H1 (cell line): ENCODE data around the gene TYRO3. TPM values are rescaled to one million over a fixed set of nuclear protein-coding genes. Genes with fewer than 3 reads are reported as not detected.

Experiments
- CTCF ChIA-PET: fragments of 300-600 bp; sonication (Branson Sonifier 250); formaldehyde crosslinking; loops from one replicate; lab custom pipeline; 2021; ENCODE audit not compliant: partially characterized antibody; lab: Charles Lee
- POLR2A ChIA-PET: fragments of 300-600 bp; sonication (Branson Sonifier 250); formaldehyde crosslinking; loops from one replicate; lab custom pipeline; 2021; ENCODE audit warnings: inconsistent platforms; ENCODE audit not compliant: partially characterized antibody; lab: Charles Lee
- DNase-seq, 2 experiments: peaks; one replicate each; pipeline versions ENCODE4 v3.0.0 to v3.0.0-alpha.2; 2010 to 2022; ENCODE audit warnings: low spot score in 2 of 2, low read depth in 1 of 2, mixed read lengths in 1 of 2
- FAIRE-seq: peaks from 2 replicates; lab custom pipeline; 2011; peaks lifted over from hg19 to GRCh38; lab: Jason Lieb, UNC
- H2AFZ ChIP-seq: 2 replicates; pipeline ENCODE4 v1.8.1; 2012; ENCODE audit warnings: low read length, inconsistent platforms
- H2AK5ac ChIP-seq: 2 replicates; pipeline ENCODE4 v1.6.1; 2013; ENCODE audit warnings: low read depth, low read length
- H2BK120ac ChIP-seq: replicated peaks from 2 replicates; pipeline ENCODE3; 2013; ENCODE audit warnings: low read depth, low read length, inconsistent platforms
- H2BK12ac ChIP-seq: 2 replicates; pipeline ENCODE4 v1.6.1; 2013; ENCODE audit warnings: low read depth, low read length
- H2BK15ac ChIP-seq: 2 replicates; pipeline ENCODE4 v1.6.1; 2013; ENCODE audit warnings: low read length
- H2BK20ac ChIP-seq: 2 replicates; pipeline ENCODE4 v1.6.1; 2013; ENCODE audit warnings: low read length
- H2BK5ac ChIP-seq: 2 replicates; pipeline ENCODE4 v1.6.1; 2013; ENCODE audit warnings: low read depth, low read length
- H3K14ac ChIP-seq: 2 replicates; pipeline ENCODE4 v1.6.1; 2013; ENCODE audit warnings: inconsistent platforms; ENCODE audit not compliant: insufficient read length
- H3K18ac ChIP-seq: 2 replicates; pipeline ENCODE4 v1.6.1; 2013; ENCODE audit warnings: low read length; ENCODE audit errors: extremely low read depth
- H3K23ac ChIP-seq: 2 replicates; pipeline ENCODE4 v1.6.1; 2013; ENCODE audit warnings: inconsistent platforms; ENCODE audit not compliant: insufficient read length
- H3K23me2 ChIP-seq: 2 replicates; pipeline ENCODE4 v1.6.1; 2013; ENCODE audit warnings: low read depth, low read length
- H3K27ac ChIP-seq: 2 replicates; pipeline ENCODE4 v1.6.1; 2011; ENCODE audit warnings: low read depth, low read length, inconsistent platforms
- H3K27me3 ChIP-seq, 4 experiments: replicated peaks in 1 of 4; 1 replicate in 1 of 4; 2 replicates in 3 of 4; pipeline versions ENCODE4 v1.6.1 to v1.8.1; 2011 to 2013; ENCODE audit warnings: low read length in 3 of 4, mild to moderate bottlenecking in 3 of 4, inconsistent platforms in 2 of 4, mixed read lengths in 2 of 4, moderate library complexity in 1 of 4; ENCODE audit not compliant: control insufficient read depth in 3 of 4, insufficient read depth in 3 of 4; ENCODE audit errors: extremely low read depth in 1 of 4
- H3K36me3 ChIP-seq, 4 experiments: 2 replicates each; pipeline versions ENCODE4 v1.6.1 to v1.8.1; 2011 to 2013; ENCODE audit warnings: mild to moderate bottlenecking in 4 of 4, low read length in 3 of 4, moderate library complexity in 2 of 4, control low read depth in 1 of 4, inconsistent platforms in 1 of 4; ENCODE audit not compliant: insufficient read depth in 4 of 4, control insufficient read depth in 2 of 4
- H3K4ac ChIP-seq: replicated peaks from 2 replicates; pipeline ENCODE3; 2013; ENCODE audit warnings: low read length, low read depth, mixed read lengths, inconsistent platforms; ENCODE audit not compliant: insufficient read length
- H3K4me1 ChIP-seq, 4 experiments: replicated peaks in 1 of 4; 1 replicate in 1 of 4; 2 replicates in 3 of 4; pipeline versions ENCODE4 v1.6.1 to v1.8.1; 2011 to 2013; ENCODE audit warnings: low read length in 3 of 4, inconsistent platforms in 2 of 4, mixed read lengths in 1 of 4; ENCODE audit not compliant: insufficient read depth in 4 of 4, control insufficient read depth in 3 of 4
- H3K4me2 ChIP-seq, 2 experiments: 2 replicates each; pipeline versions ENCODE4 v1.6.1 to v1.8.1; 2011 to 2013; ENCODE audit warnings: low read depth in 2 of 2, low read length in 2 of 2, control low read depth in 1 of 2, inconsistent platforms in 1 of 2, mild to moderate bottlenecking in 1 of 2; ENCODE audit not compliant: insufficient read depth in 1 of 2
- H3K4me3 ChIP-seq, 4 experiments: fragments of 200-600, 300-600 bp in 1 of 4; sonication (generic), shearing (Covaris generic), sonication (Bioruptor Twin) in 1 of 4; 2 replicates each; pipeline versions ENCODE4 v1.5.1 to v1.8.1; 2011 to 2016; ENCODE audit warnings: low read length in 4 of 4, low read depth in 3 of 4, control low read depth in 2 of 4, inconsistent platforms in 2 of 4, mild to moderate bottlenecking in 2 of 4, mixed read lengths in 1 of 4, moderate library complexity in 1 of 4; ENCODE audit not compliant: insufficient read depth in 2 of 4; ENCODE audit errors: extremely low read depth in 1 of 4
- H3K56ac ChIP-seq: replicated peaks from 2 replicates; pipeline ENCODE3; 2013; ENCODE audit warnings: low read depth, mild to moderate bottlenecking, mixed read lengths, low read length, inconsistent platforms; ENCODE audit not compliant: insufficient read length
- H3K79me1 ChIP-seq: 2 replicates; pipeline ENCODE4 v1.6.1; 2013; ENCODE audit warnings: low read depth, low read length, control low read depth
- H3K79me2 ChIP-seq, 2 experiments: 2 replicates each; pipeline versions ENCODE4 v1.6.1 to v1.8.1; 2012 to 2013; ENCODE audit warnings: low read length in 2 of 2, mild to moderate bottlenecking in 2 of 2, inconsistent platforms in 1 of 2; ENCODE audit not compliant: insufficient read depth in 2 of 2, control insufficient read depth in 1 of 2
- H3K9ac ChIP-seq, 4 experiments: replicated peaks in 1 of 4; 1 replicate in 1 of 4; 2 replicates in 3 of 4; pipeline versions ENCODE4 v1.6.1 to v1.8.1; 2011 to 2013; ENCODE audit warnings: low read depth in 3 of 4, low read length in 3 of 4, control low read depth in 2 of 4, mild to moderate bottlenecking in 2 of 4, moderate library complexity in 2 of 4, inconsistent platforms in 1 of 4; ENCODE audit errors: extremely low read depth in 1 of 4
- H3K9me3 ChIP-seq, 2 experiments: 2 replicates each; pipeline versions ENCODE4 v1.6.1 to v1.8.1; 2012 to 2013; ENCODE audit warnings: mild to moderate bottlenecking in 2 of 2, moderate library complexity in 2 of 2, control low read depth in 1 of 2, inconsistent platforms in 1 of 2, low read depth in 1 of 2, low read length in 1 of 2, mixed read lengths in 1 of 2; ENCODE audit not compliant: insufficient read depth in 2 of 2
- H4K20me1 ChIP-seq, 2 experiments: replicated peaks in 1 of 2; 2 replicates each; pipeline versions ENCODE3 to v1.8.1; 2011 to 2013; ENCODE audit warnings: inconsistent platforms in 2 of 2, low read length in 2 of 2, mild to moderate bottlenecking in 1 of 2; ENCODE audit not compliant: insufficient read depth in 2 of 2, control insufficient read depth in 1 of 2
- H4K5ac ChIP-seq: 2 replicates; pipeline ENCODE4 v1.6.1; 2013; ENCODE audit warnings: low read length, low read depth, mixed read lengths, inconsistent platforms; ENCODE audit not compliant: insufficient read length
- H4K8ac ChIP-seq: 2 replicates; pipeline ENCODE4 v1.8.0; 2013; ENCODE audit warnings: mild to moderate bottlenecking, moderate library complexity, low read length, inconsistent platforms; ENCODE audit not compliant: insufficient read depth; ENCODE audit errors: extremely low read depth
- H4K91ac ChIP-seq: replicated peaks from 2 replicates; pipeline ENCODE3; 2013; ENCODE audit warnings: low read length, mixed read lengths, inconsistent platforms; ENCODE audit not compliant: insufficient read length
- E2F6 ChIP-seq: IDR thresholded peaks from 2 replicates; pipeline ENCODE4 v1.6.1; 2012; ENCODE audit warnings: inconsistent platforms
- WGBS, 2 experiments: shearing (Covaris generic) in 1 of 2; methylation state at CpG; one replicate each; pipeline versions ENCODE4 v1.1.6 to v1.1.7; 2013 to 2015; ENCODE audit warnings: low lambda C conversion rate in 2 of 2, mixed read lengths in 2 of 2, inconsistent platforms in 1 of 2, low coverage in 1 of 2, missing lambda C conversion rate in 1 of 2; ENCODE audit not compliant: insufficient replicate concordance in 2 of 2, insufficient coverage in 1 of 2, insufficient read length in 1 of 2; ENCODE audit errors: extremely low coverage in 1 of 2, missing lambda C conversion rate in 1 of 2; 5-methylcytosine and 5-hydroxymethylcytosine counted together
- polyA plus RNA-seq, 7 experiments: library from polyadenylated mRNA; depleted of rRNA in 3 of 7; stranded (reverse) in 5 of 7; unstranded in 2 of 7; fragments of >200 nt in 5 of 7; fragments of 200-250 nt in 2 of 7; gene quantifications; 1 replicate in 5 of 7; 2 replicates in 1 of 7; 4 replicates in 1 of 7; pipeline versions ENCODE4 v1.2.1 to v1.2.3, GENCODE V29; 2011 to 2013; ENCODE audit warnings: missing spikeins in 2 of 7, mixed read lengths in 2 of 7
- total RNA-seq: library from RNA; stranded (reverse); fragmentation: NEBNext Ultra II Directional; extraction: Animal tissue kit (Norgen Biotek cat#: 25700); gene quantifications from 2 replicates; pipeline ENCODE4 v1.2.1, GENCODE V29; 2021

The TYRO3 gene
- total and polyA plus RNA-seq, 2 of the 8 experiments (the other 6 are each of a cell fraction or from before 2014, with no cell fraction given), result 82.7 to 98.8 TPM

- Histone ChIP-seq H3K56ac (no peak overlapping the region), H3K27ac (no peak overlapping the region), H3K27me3 (no peaks in the 10 kb centered on the region), H3K23me2 (no peaks in the 10 kb centered on the region), H3K36me3 (no peaks in the 10 kb centered on the region), H3K9ac (no peak overlapping the region), H2BK120ac (no peak overlapping the region), H4K91ac (no peak overlapping the region), H4K8ac (no peak overlapping the region), H2BK5ac (no peak overlapping the region), H3K4me1 (no peaks in the 10 kb centered on the region), H3K4ac (no peak overlapping the region), H3K18ac (no peak overlapping the region), H3K79me2 (no peaks in the 10 kb centered on the region), H3K14ac (no peak overlapping the region), H3K4me2 (no peak overlapping the region), H4K20me1 (no peaks in the 10 kb centered on the region), H2BK12ac (no peak overlapping the region), H2BK20ac (no peak overlapping the region), H3K23ac (no peak overlapping the region), H2AFZ (no peak overlapping the region), H2AK5ac (no peak overlapping the region), H2BK15ac (no peak overlapping the region), H3K9me3 (peaks cover 0 to 3% of the 10 kb centered on the region in 2 experiments; a peak in 1 of 4 replicates), H4K5ac (no peak overlapping the region), H3K79me1 (no peaks in the 10 kb centered on the region), H3K4me3 (no peak overlapping the region)
- 89% methylated on average over 4 of the region's 4 CpGs; no CpG with 5 or more reads in 1 of the 2 experiments for WGBS, 2 experiments
- DNase-seq, result no peak
- no peak for FAIRE-seq
- ChIA-PET CTCF (interaction anchor here (1.4 kb wide), 1 partner anchor 12 kb away, joined by 4 read pairs; no protein-coding TSS in a partner anchor), POLR2A (interaction anchor here (1.5 to 29.7 kb wide), 3 partner anchors 11 to 34 kb away, joined by 7 to 643 read pairs (median 8); partner anchors contain the start of gene TYRO3)
- TF ChIP-seq E2F6, result no peak
Measured at GRCh38 chr15:41596972-41597371, 38.0 kb downstream of the TYRO3 start.
